SK-N-SH treated with all-trans-retinoic acid at 6 μM for 48 hours (cell line): ENCODE results near the gene LAMB4.

Experiments
- ATAC-seq: fragments of 200-7000 bp; cut with Tn5 transposase; 3 replicates; pipeline ENCODE4 v1.9.1; 2020; ENCODE audit warnings: mild to moderate bottlenecking, moderate library complexity
- BACH2 ChIP-seq: fragments of 250-450 bp; sonication (Bioruptor Pico); IDR thresholded peaks from 2 replicates; pipeline ENCODE4 v1.9.0; 2021; ENCODE audit warnings: mild to moderate bottlenecking, borderline replicate concordance
- CREB5 ChIP-seq: fragments of 250-450 bp; sonication (Bioruptor Pico); IDR thresholded peaks from 2 replicates; pipeline ENCODE4 v1.5.1; 2020; ENCODE audit warnings: low read depth, mild to moderate bottlenecking, moderate library complexity
- CSDC2 ChIP-seq: fragments of 250-450 bp; sonication (Bioruptor Pico); IDR thresholded peaks from 2 replicates; pipeline ENCODE4 v1.5.0; 2020; ENCODE audit warnings: mild to moderate bottlenecking, moderate library complexity
- ESRRG ChIP-seq: fragments of 250-450 bp; sonication (Bioruptor Pico); IDR thresholded peaks from 2 replicates; pipeline ENCODE4 v1.6.1; 2021; ENCODE audit warnings: mild to moderate bottlenecking
- ISL1 ChIP-seq: fragments of 250-450 bp; sonication (Bioruptor Pico); IDR thresholded peaks from 2 replicates; pipeline ENCODE4 v2.1.2; 2022; ENCODE audit warnings: mild to moderate bottlenecking, moderate library complexity
- OSR1 ChIP-seq: fragments of 250-450 bp; sonication (Bioruptor Pico); IDR thresholded peaks from 2 replicates; pipeline ENCODE4 v1.8.0; 2022; ENCODE audit warnings: moderate library complexity, mild to moderate bottlenecking, inconsistent platforms
- POU6F1 ChIP-seq: fragments of 250-450 bp; sonication (Bioruptor Pico); IDR thresholded peaks from 2 replicates; pipeline ENCODE4 v1.8.0; 2021; ENCODE audit warnings: low read depth, mild to moderate bottlenecking, moderate library complexity, borderline replicate concordance
- PPARA ChIP-seq: fragments of 250-450 bp; sonication (Bioruptor Pico); IDR thresholded peaks from 2 replicates; pipeline ENCODE4 v1.5.0; 2020; ENCODE audit warnings: mild to moderate bottlenecking, borderline replicate concordance
- RARB ChIP-seq: fragments of 250-450 bp; sonication (Bioruptor Pico); IDR thresholded peaks from 2 replicates; pipeline ENCODE4 v1.8.0; 2021; ENCODE audit warnings: mild to moderate bottlenecking, moderate library complexity
- SNAI2 ChIP-seq: fragments of 250-450 bp; sonication (Bioruptor Pico); IDR thresholded peaks from 2 replicates; pipeline ENCODE4 v1.5.0; 2020; ENCODE audit warnings: mild to moderate bottlenecking, moderate library complexity
- TOX ChIP-seq: fragments of 250-450 bp; sonication (Bioruptor Pico); IDR thresholded peaks from 2 replicates; pipeline ENCODE4 v1.8.0; 2021; ENCODE audit warnings: mild to moderate bottlenecking, moderate library complexity, borderline replicate concordance
- ZC3H10 ChIP-seq: fragments of 250-450 bp; sonication (Bioruptor Pico); IDR thresholded peaks from 2 replicates; pipeline ENCODE4 v1.5.1; 2021; ENCODE audit warnings: mild to moderate bottlenecking, moderate library complexity
- ZFP3 ChIP-seq: fragments of 250-450 bp; sonication (Bioruptor Pico); IDR thresholded peaks from 2 replicates; pipeline ENCODE4 v1.5.0; 2020; ENCODE audit warnings: mild to moderate bottlenecking, moderate library complexity
- ZNF565 ChIP-seq: fragments of 450-650 bp; formaldehyde crosslinking; conservative IDR thresholded peaks from 2 replicates; pipeline ENCODE4 v1.5.0; 2020; ENCODE audit warnings: low read depth, mild to moderate bottlenecking, moderate library complexity
- ZNF8 ChIP-seq: fragments of 450-650 bp; formaldehyde crosslinking; IDR thresholded peaks from 2 replicates; pipeline ENCODE4 v1.5.0; 2020; ENCODE audit warnings: mild to moderate bottlenecking, moderate library complexity
- TF ChIP-seq, protein P1 (sequence below): fragments of 250-450 bp; sonication (Bioruptor Pico); IDR thresholded peaks from 2 replicates; pipeline ENCODE4 v1.5.1; 2021; ENCODE audit warnings: mild to moderate bottlenecking, moderate library complexity

The LAMB4 gene

GRCh38 chr7:108016841-108017775 lies 113.1 kb downstream of the LAMB4 start:
- TF ChIP-seq RARB: no peak
- peak; percentile 23; the same call in 1 of the 2 replicates for TF ChIP-seq ISL1 (CRISPR knock-in tag)
- no peak for TF ChIP-seq TOX
- peak; percentile 93 for ATAC-seq

- ATAC-seq: no peak
- TF ChIP-seq PPARA (CRISPR knock-in tag): no peak
- TF ChIP-seq ZFP3 (CRISPR knock-in tag): no peak
- no peak for TF ChIP-seq CSDC2 (CRISPR knock-in tag)
- no peak for TF ChIP-seq RARB
- TF ChIP-seq POU6F1 (CRISPR knock-in tag): no peak
- no peak for TF ChIP-seq ISL1 (CRISPR knock-in tag)
- TF ChIP-seq CREB5 (CRISPR knock-in tag): no peak
- TF ChIP-seq, all 23 proteins: peak for 0
These were observed 114.4 kb downstream of the LAMB4 start for GRCh38 chr7:108015740-108016139.

GRCh38 chr7:108014747-108015682 lies 115.1 kb downstream of the LAMB4 start:
- ATAC-seq: peak; percentile 40
- peak; percentile 37; the same call in 1 of the 2 replicates for TF ChIP-seq ZC3H10 (CRISPR knock-in tag)
- peak; percentile 50; the same call in 1 of the 2 replicates for TF ChIP-seq OSR1 (CRISPR knock-in tag)
- TF ChIP-seq ISL1 (CRISPR knock-in tag): peak; percentile 70
- TF ChIP-seq ZNF8: no peak
- 0 out of 2 replicates have a peak, but pooled peaks have one; percentile 34 for TF ChIP-seq TOX

DNA sequence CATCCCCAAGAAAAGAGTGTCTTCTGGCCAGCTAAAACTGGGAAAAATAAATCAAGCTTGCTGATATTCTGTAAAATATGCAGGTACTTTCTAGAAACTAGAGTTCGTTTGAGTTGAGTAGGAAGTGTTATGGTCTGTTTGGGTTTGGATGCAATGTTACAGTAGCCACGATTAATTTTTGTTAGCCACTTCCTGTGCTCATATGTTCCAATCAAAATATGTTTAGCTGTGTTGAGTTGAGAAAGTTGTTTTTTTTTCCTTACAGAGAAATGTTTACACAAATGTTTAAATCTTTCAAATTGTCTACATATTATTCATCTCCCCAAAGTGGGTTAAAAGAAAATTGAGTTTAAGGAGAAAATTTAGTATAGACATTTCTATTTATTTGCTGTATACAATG lies 115.9 kb downstream of the LAMB4 start:
- ATAC-seq: no peak
- no peak for TF ChIP-seq PPARA (CRISPR knock-in tag)
- no peak for TF ChIP-seq BACH2 (CRISPR knock-in tag)
- TF ChIP-seq SNAI2 (CRISPR knock-in tag): no peak
- no peak for TF ChIP-seq ZC3H10 (CRISPR knock-in tag)
- no peak for TF ChIP-seq POU6F1 (CRISPR knock-in tag)
- no peak for TF ChIP-seq OSR1 (CRISPR knock-in tag)

- TF ChIP-seq ZNF565 (CRISPR knock-in tag): no peak
- peak; percentile 79 for TF ChIP-seq ZFP3 (CRISPR knock-in tag)
- TF ChIP-seq ESRRG: no peak
- ATAC-seq: no peak
These were observed 117.4 kb downstream of the LAMB4 start for GRCh38 chr7:108012499-108013430.

DNA sequence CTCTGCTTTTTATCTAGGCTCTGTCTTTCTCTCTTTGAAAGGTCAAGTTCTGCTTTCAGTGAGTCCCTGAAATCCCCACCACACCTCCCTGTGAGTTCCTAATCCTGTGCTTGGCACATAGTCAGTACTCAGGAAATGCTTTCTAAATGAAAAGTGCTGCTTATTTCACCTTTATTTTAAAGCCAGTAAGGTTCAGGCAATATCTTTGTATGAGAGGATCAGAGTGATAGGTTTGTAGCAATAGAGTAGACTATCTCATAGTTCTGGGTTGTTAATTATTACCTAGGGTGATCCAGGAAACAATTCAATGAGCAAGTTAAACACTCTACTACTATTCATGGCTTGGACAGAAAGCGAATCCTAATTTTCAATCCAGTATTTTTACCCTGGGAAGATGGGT lies 119.8 kb downstream of the LAMB4 start:
- TF ChIP-seq, protein P1, sequence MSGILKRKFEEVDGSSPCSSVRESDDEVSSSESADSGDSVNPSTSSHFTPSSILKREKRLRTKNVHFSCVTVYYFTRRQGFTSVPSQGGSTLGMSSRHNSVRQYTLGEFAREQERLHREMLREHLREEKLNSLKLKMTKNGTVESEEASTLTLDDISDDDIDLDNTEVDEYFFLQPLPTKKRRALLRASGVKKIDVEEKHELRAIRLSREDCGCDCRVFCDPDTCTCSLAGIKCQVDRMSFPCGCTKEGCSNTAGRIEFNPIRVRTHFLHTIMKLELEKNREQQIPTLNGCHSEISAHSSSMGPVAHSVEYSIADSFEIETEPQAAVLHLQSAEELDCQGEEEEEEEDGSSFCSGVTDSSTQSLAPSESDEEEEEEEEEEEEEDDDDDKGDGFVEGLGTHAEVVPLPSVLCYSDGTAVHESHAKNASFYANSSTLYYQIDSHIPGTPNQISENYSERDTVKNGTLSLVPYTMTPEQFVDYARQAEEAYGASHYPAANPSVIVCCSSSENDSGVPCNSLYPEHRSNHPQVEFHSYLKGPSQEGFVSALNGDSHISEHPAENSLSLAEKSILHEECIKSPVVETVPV: no peak
- no peak for ATAC-seq
